Measurements from ENCODE around the gene ATP8B3. TPM values are rescaled to one million over a fixed set of nuclear protein-coding genes. Genes with fewer than 3 reads are reported as not detected.

Gene ATP8B3
- total and polyA plus RNA-seq, 2 of the 13 experiments (the other 11 are each of a cell fraction or from before 2014, with no cell fraction given): 2.6 to 5.9 TPM

DNA sequence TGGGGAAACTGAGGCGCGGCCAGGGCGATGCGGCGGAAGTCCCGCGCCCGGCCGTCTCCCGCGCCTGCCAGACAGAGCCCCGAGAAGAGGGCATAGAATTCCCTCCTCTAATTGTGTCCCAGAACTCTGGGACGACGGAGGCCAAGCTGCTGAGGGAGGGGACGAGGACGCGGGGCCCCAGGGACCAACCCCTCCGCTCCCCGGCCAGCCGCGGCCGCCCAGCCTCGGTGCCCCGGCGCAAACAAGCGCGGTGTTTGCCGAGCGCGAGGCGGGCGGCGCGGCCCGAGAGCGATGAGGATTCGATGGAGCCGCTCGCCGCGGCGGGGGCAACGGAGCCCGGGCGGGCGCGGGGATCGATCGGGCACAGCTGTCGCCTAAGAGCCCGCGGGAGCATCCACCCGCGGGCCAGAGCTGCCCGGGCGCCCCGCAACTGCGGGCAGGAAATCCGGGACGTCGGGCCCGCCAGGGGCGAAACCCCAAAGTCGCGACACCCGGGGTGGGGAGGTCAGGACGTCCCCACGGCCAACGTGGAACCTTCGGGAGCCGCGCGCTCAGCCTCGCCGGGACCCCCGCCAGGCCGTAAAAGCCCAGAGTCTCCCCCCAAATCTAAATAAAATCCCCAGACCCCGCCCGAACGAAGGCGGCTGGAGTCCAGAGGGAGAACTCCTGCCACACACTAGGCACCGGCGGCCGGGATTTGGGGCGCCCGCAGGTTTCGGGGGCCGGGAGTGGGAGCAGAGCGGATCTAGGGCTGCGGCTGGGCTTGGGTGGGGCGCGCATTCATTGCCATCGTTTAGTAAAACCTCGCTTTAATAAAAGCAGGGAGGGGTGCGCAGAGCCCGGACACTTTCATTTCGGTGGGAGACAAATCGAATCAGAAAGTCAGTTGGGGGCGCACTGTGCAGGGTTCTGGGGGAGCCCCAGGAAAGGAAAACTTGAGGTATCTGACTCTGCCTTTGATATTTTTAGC lies 62.4 kb downstream of the ATP8B3 start:
- ATAC-seq (no peak), DNase-seq (ENCODE audit: low spot score) (no peak), FAIRE-seq (no peak)
- Histone ChIP-seq H4K20me1 (ENCODE audit: insufficient read depth, low read length) (no peaks in the 10 kb centered on the region; the same call in 1 of the 2 replicates), H3K4me2 (ENCODE audit: low read depth, low read length) (no peak overlapping the region), H3K4me3 (replicated peaks in 1 of 3; ENCODE audit: insufficient read depth in 1 of 3, low read depth in 2 of 3, low read length in 3 of 3) (no peak overlapping the region), H3K9ac (ENCODE audit: insufficient read depth, low read depth, low read length) (no peak overlapping the region), H3K9me3 (ENCODE audit: low read length) (no peaks in the 10 kb centered on the region), H3K36me3 (replicated peaks in 1 of 2; ENCODE audit: control insufficient read depth in 1 of 2, insufficient read depth in 2 of 2, low read length in 2 of 2) (no peaks in the 10 kb centered on the region), H3K79me2 (ENCODE audit: insufficient read depth, low read length) (no peaks in the 10 kb centered on the region), H2AFZ (ENCODE audit: low read length) (no peak overlapping the region), H3K4me1 (ENCODE audit: insufficient read depth, low read length) (0 out of 2 replicates have a peak, but pooled peaks cover 12% of the 10 kb centered on the region), H3K27ac (ENCODE audit: extremely low read length, insufficient read depth, low read length) (no peak overlapping the region), H3K27me3 (ENCODE audit: control insufficient read depth in 1 of 2, insufficient read depth in 2 of 2, low read length in 2 of 2) (peaks cover 17 to 73% of the 10 kb centered on the region in 2 experiments)
- in situ Hi-C loops (cut with HindIII; ENCODE audit: extremely low pct_ligation_motif_present, low pct_unique_long_range_greater_than_20kb) (no loop called here), intact Hi-C loops (cut with micrococcal nuclease; ENCODE audit: unreplicated experiment) (no loop called here)
- WGBS (ENCODE audit: low lambda C conversion rate): 27% methylated on average over 35 of the region's 99 CpGs
- CTCF ChIA-PET (ENCODE audit: low intra/inter-chr PET ratio, low total read pairs): no interaction called here
- POLR2A ChIA-PET: no interaction called here
- TF ChIP-seq EZH2 (conservative IDR thresholded peaks at IDR 0.05; ENCODE audit: low read depth, low read length): peak; percentile 73
- no peak for TF ChIP-seq TEAD3 (CRISPR knock-in tag; optimal IDR thresholded peaks at IDR 0.05; ENCODE audit: borderline replicate concordance)
- BruUV-seq (replicated peaks): no TSS peak

DNA sequence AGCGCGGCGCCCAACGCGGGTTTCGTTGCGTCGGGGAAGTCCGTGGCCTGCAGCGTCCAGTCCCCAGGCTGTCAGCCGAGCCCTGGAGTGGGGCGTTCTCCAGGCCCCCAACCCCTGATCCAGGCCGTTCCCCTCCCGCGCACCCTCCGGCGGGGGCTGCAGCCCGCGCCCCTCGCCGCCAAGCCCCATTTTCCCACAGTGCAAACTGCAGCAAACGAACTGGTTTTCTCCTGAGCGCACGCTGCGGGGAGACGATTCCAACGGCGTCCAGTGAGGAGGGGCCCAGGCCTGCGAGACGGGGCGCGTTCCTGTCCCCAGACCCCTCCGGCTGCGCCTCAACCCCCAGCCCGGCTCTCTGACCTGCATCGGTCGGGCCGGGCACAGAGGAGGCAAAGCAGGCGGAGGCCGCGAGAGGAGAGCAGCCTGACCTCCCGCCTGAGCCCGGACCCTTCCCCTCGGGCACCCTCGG lies 63.2 kb downstream of the ATP8B3 start:
- DNase-seq (ENCODE audit: low spot score) (no peak), ATAC-seq (no peak), FAIRE-seq (no peak)
- H3K27ac ChIP-seq (ENCODE audit: extremely low read length, insufficient read depth, low read length): no peak overlapping the region
- no peak overlapping the region for H2AFZ ChIP-seq (ENCODE audit: low read length)
- H3K36me3 ChIP-seq (replicated peaks in 1 of 2; ENCODE audit: control insufficient read depth in 1 of 2, insufficient read depth in 2 of 2, low read length in 2 of 2): no peaks in the 10 kb centered on the region
- no peaks in the 10 kb centered on the region for H3K9me3 ChIP-seq (ENCODE audit: low read length)
- H3K79me2 ChIP-seq (ENCODE audit: insufficient read depth, low read length): no peaks in the 10 kb centered on the region
- no TSS peak for BruUV-seq (replicated peaks)
- in situ Hi-C loops (cut with HindIII; ENCODE audit: extremely low pct_ligation_motif_present, low pct_unique_long_range_greater_than_20kb): no loop called here
- ChIA-PET POLR2A (no interaction called here), CTCF (ENCODE audit: low intra/inter-chr PET ratio, low total read pairs) (no interaction called here)
- H3K9ac ChIP-seq (ENCODE audit: insufficient read depth, low read depth, low read length): no peak overlapping the region
- intact Hi-C loops (cut with micrococcal nuclease; ENCODE audit: unreplicated experiment): no loop called here
- H3K27me3 ChIP-seq (ENCODE audit: control insufficient read depth in 1 of 2, insufficient read depth in 2 of 2, low read length in 2 of 2): peaks cover 15 to 71% of the 10 kb centered on the region in 2 experiments
- no peak overlapping the region for H3K4me2 ChIP-seq (ENCODE audit: low read depth, low read length)
- no peaks in the 10 kb centered on the region; the same call in 1 of the 2 replicates for H4K20me1 ChIP-seq (ENCODE audit: insufficient read depth, low read length)
- 0 out of 2 replicates have a peak, but pooled peaks cover 12% of the 10 kb centered on the region for H3K4me1 ChIP-seq (ENCODE audit: insufficient read depth, low read length)
- WGBS (ENCODE audit: low lambda C conversion rate): no CpG with 5 or more reads among the region's 45 CpGs
- no peak overlapping the region for H3K4me3 ChIP-seq (replicated peaks in 1 of 3; ENCODE audit: insufficient read depth in 1 of 3, low read depth in 2 of 3, low read length in 3 of 3)
- no peak for TF ChIP-seq GLI4 (CRISPR knock-in tag; IDR thresholded peaks at IDR 0.05; ENCODE audit: borderline replicate concordance)
- TF ChIP-seq ELF4 (CRISPR knock-in tag; IDR thresholded peaks at IDR 0.05; ENCODE audit: borderline replicate concordance): no peak
- no peak for TF ChIP-seq ZBTB38 (CRISPR knock-in tag; IDR thresholded peaks at IDR 0.05)
- no peak for TF ChIP-seq RELA (CRISPR knock-in tag; IDR thresholded peaks at IDR 0.05)
- no peak for TF ChIP-seq NFE2L2 (IDR thresholded peaks at IDR 0.05; ENCODE audit: low read length)
- TF ChIP-seq, protein P1, sequence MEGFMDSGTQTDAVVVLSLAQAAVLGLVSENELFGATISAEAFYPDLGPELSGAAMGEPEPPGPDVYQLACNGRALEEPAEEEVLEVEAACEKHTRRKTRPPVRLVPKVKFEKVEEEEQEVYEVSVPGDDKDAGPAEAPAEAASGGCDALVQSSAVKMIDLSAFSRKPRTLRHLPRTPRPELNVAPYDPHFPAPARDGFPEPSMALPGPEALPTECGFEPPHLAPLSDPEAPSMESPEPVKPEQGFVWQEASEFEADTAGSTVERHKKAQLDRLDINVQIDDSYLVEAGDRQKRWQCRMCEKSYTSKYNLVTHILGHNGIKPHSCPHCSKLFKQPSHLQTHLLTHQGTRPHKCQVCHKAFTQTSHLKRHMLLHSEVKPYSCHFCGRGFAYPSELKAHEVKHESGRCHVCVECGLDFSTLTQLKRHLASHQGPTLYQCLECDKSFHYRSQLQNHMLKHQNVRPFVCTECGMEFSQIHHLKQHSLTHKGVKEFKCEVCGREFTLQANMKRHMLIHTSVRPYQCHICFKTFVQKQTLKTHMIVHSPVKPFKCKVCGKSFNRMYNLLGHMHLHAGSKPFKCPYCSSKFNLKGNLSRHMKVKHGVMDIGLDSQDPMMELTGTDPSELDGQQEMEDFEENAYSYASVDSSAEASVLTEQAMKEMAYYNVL (CRISPR knock-in tag; IDR thresholded peaks at IDR 0.05; ENCODE audit: borderline replicate concordance): no peak
- TF ChIP-seq ETV6 (CRISPR knock-in tag; conservative IDR thresholded peaks at IDR 0.05): no peak
- no peak for TF ChIP-seq FOXA3 (CRISPR knock-in tag; IDR thresholded peaks at IDR 0.05)
- TF ChIP-seq, protein P2, sequence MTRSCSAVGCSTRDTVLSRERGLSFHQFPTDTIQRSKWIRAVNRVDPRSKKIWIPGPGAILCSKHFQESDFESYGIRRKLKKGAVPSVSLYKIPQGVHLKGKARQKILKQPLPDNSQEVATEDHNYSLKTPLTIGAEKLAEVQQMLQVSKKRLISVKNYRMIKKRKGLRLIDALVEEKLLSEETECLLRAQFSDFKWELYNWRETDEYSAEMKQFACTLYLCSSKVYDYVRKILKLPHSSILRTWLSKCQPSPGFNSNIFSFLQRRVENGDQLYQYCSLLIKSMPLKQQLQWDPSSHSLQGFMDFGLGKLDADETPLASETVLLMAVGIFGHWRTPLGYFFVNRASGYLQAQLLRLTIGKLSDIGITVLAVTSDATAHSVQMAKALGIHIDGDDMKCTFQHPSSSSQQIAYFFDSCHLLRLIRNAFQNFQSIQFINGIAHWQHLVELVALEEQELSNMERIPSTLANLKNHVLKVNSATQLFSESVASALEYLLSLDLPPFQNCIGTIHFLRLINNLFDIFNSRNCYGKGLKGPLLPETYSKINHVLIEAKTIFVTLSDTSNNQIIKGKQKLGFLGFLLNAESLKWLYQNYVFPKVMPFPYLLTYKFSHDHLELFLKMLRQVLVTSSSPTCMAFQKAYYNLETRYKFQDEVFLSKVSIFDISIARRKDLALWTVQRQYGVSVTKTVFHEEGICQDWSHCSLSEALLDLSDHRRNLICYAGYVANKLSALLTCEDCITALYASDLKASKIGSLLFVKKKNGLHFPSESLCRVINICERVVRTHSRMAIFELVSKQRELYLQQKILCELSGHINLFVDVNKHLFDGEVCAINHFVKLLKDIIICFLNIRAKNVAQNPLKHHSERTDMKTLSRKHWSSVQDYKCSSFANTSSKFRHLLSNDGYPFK (CRISPR knock-in tag; IDR thresholded peaks at IDR 0.05; ENCODE audit: borderline replicate concordance): no peak
- TF ChIP-seq NFE2 (CRISPR knock-in tag; IDR thresholded peaks at IDR 0.05): no peak
- TF ChIP-seq ZNF136 (CRISPR knock-in tag; IDR thresholded peaks at IDR 0.05; ENCODE audit: low read depth): no peak
